ENCODE results near the gene UNC5C. TPM values are rescaled to one million over a fixed set of nuclear protein-coding genes. Genes with fewer than 3 reads are reported as not detected.
"Not testable (repeated sequence)": the region's sequence is repeated elsewhere in the genome, so short reads cannot be mapped to it uniquely, and the experiment has no call there.

UNC5C gene
- total and polyA plus RNA-seq, 2 of the 4 experiments (the other 2 are of a cell fraction): under 0.01 TPM

GRCh38 chr4:95171377-95171776, 377.4 kb downstream of the UNC5C start:
- H2AFZ ChIP-seq (replicated peaks; ENCODE audit: low read length, poor library complexity); H4K5ac ChIP-seq (ENCODE audit: low read depth, low read length); CTCF ChIA-PET; H2BK120ac ChIP-seq (ENCODE audit: low read depth, low read length); H4K20me1 ChIP-seq (ENCODE audit: insufficient read depth, low read length); ATAC-seq (ENCODE audit: low read depth); H3K4ac ChIP-seq (ENCODE audit: low read depth, low read length); H3K9ac ChIP-seq (ENCODE audit: low read depth, low read length); H3K27me3 ChIP-seq (ENCODE audit: control insufficient read depth, insufficient read depth, low read length); H2BK15ac ChIP-seq (ENCODE audit: low read depth, low read length); H3K36me3 ChIP-seq (ENCODE audit: control insufficient read depth, insufficient read depth, low read length); H3K4me3 ChIP-seq (ENCODE audit: insufficient read depth, low read depth, low read length); H3K18ac ChIP-seq (ENCODE audit: low read depth, low read length); POLR2A ChIA-PET (ENCODE audit: unreplicated experiment); H2AK5ac ChIP-seq (ENCODE audit: low read depth, low read length); BruUV-seq (replicated peaks); H2AK9ac ChIP-seq (replicated peaks; ENCODE audit: low read depth, low read length, poor library complexity); in situ Hi-C loops (cut with MboI; ENCODE audit: low sequenced_read_pairs); dilution Hi-C loops (cut with HindIII; ENCODE audit: low sequenced_read_pairs, unreplicated experiment); H3K4me1 ChIP-seq (ENCODE audit: control insufficient read depth, insufficient read depth, low read length); intact Hi-C loops (cut with micrococcal nuclease); H3K9me3 ChIP-seq (ENCODE audit: control insufficient read depth, insufficient read depth, low read length); H4K8ac ChIP-seq (ENCODE audit: low read depth in 2 of 2, low read length in 2 of 2); H4K91ac ChIP-seq (ENCODE audit: insufficient read depth, low read depth, low read length); H3K4me2 ChIP-seq (ENCODE audit: low read depth, low read length); DNase-seq; H3K27ac ChIP-seq (ENCODE audit: insufficient read depth, low read length); H3K9me1 ChIP-seq (ENCODE audit: insufficient read depth, low read length); H3K79me1 ChIP-seq (ENCODE audit: low read depth in 1 of 2, low read length in 2 of 2); H3K56ac ChIP-seq (ENCODE audit: extremely low read depth, insufficient read depth, low read length); H2BK5ac ChIP-seq (ENCODE audit: low read depth, low read length, poor library complexity, severe bottlenecking); H2BK20ac ChIP-seq (ENCODE audit: low read depth, low read length); H3K23ac ChIP-seq (ENCODE audit: low read depth, low read length); H3K14ac ChIP-seq (replicated peaks; ENCODE audit: low read depth, low read length): not testable (repeated sequence)
- WGBS, 2 experiments (ENCODE audit: extremely low coverage in 2 of 2, insufficient read length in 1 of 2): no CpG with 5 or more reads among the region's 3 CpGs
